Measurements from ENCODE around the gene CAMSAP2.

DNA sequence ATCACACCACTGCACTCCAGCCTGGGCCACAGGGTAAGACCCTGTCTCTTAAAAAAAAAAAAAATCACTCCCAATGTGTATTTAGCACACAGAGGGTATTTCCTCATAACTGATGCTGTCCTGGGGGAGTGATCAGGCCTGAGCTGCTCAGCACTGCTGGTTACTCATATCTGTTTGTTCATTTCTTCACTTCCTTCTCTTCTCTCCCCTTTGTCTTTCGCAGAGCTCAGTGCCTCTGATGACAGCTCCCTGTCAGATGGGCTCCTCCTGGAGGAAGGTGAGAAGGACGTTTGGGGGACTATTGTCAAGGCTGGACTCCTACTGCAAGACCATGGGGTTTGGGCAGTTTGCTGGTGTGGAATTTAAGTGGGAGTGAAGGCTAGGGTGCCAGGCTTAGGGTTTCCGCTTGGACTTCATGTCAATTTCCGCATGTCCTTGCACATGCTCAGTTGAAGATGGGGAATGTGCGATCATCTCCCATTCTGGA, 169.0 kb downstream of the CAMSAP2 start:
- TF ChIP-seq CTCF (IDR thresholded peaks at IDR 0.05), result no peak
- no peak for TF ChIP-seq POLR2A (IDR thresholded peaks at IDR 0.05)
- no peak for TF ChIP-seq EP300 (IDR thresholded peaks at IDR 0.05)
- no peak for TF ChIP-seq POLR2AphosphoS5 (IDR thresholded peaks at IDR 0.05)
